K562 (cell line): Measurements from ENCODE around the gene TKT. TPM values are rescaled to one million over a fixed set of nuclear protein-coding genes. Genes with fewer than 3 reads are reported as not detected.

Experiments
- BDP1 ChIP-seq: IDR thresholded peaks from 3 replicates; pipeline ENCODE4 v1.6.1; 2011; ENCODE audit not compliant: insufficient read length, insufficient read depth
- FOSL1 ChIP-seq: fragments of 200-800 bp; sonication (Bioruptor generic); conservative IDR thresholded peaks from 2 replicates; pipeline ENCODE4 v1.6.1; 2016; ENCODE audit warnings: missing genetic modification characterization, missing compliant biosample characterization
- MTF1 ChIP-seq: fragments of 250-450 bp; sonication (Bioruptor Pico); IDR thresholded peaks from 2 replicates; pipeline ENCODE4 v1.9.0; 2021; ENCODE audit warnings: moderate library complexity, mild to moderate bottlenecking, inconsistent platforms, borderline replicate concordance
- NCOA4 ChIP-seq: fragments of 450-650 bp; IDR thresholded peaks from 2 replicates; pipeline ENCODE4 v1.6.1; 2018; ENCODE audit warnings: mild to moderate bottlenecking; ENCODE audit not compliant: partially characterized antibody
- PYGO2 ChIP-seq: fragments of 450-650 bp; IDR thresholded peaks from 2 replicates; pipeline ENCODE4 v1.6.1; 2016; ENCODE audit warnings: mild to moderate bottlenecking, missing genetic modification characterization, moderate library complexity, missing compliant biosample characterization
- REST ChIP-seq, 2 experiments: fragments of 450-650 bp; formaldehyde crosslinking in 1 of 2; IDR thresholded peaks; 2 replicates each; pipeline versions ENCODE4 v1.4.0 to v1.6.1; 2014 to 2020; ENCODE audit warnings: mild to moderate bottlenecking in 2 of 2, borderline replicate concordance in 1 of 2, low read depth in 1 of 2
- SIN3B ChIP-seq: fragments of 450-650 bp; IDR thresholded peaks from 2 replicates; pipeline ENCODE4 v1.6.1; 2017; ENCODE audit warnings: low read depth, mild to moderate bottlenecking, moderate library complexity
- SRSF7 ChIP-seq: fragments of 200-400 bp; formaldehyde crosslinking; optimal IDR thresholded peaks from 2 replicates; pipeline ENCODE3; 2017; ENCODE audit warnings: mild to moderate bottlenecking, low read depth, low read length
- TAF1 ChIP-seq: IDR thresholded peaks from 2 replicates; pipeline ENCODE4 v1.6.1; 2011; ENCODE audit warnings: mild to moderate bottlenecking, low read length, moderate library complexity; ENCODE audit not compliant: insufficient read depth, control insufficient read depth, severe bottlenecking; ENCODE audit errors: extremely low read depth
- TEAD1 ChIP-seq, 2 experiments: fragments of 450-650 bp in 1 of 2; sonication (generic) in 1 of 2; formaldehyde crosslinking; IDR thresholded peaks; 2 replicates each; pipeline versions ENCODE4 v1.4.0 to v1.8.0; 2020 to 2022; ENCODE audit warnings: mild to moderate bottlenecking in 2 of 2, missing genetic modification reagents in 1 of 2
- ZNF324 ChIP-seq: fragments of 250-450 bp; sonication (Bioruptor Pico); IDR thresholded peaks from 2 replicates; pipeline ENCODE4 v1.4.0; 2020; ENCODE audit warnings: mild to moderate bottlenecking
- ZNF707 ChIP-seq: fragments of 250-450 bp; sonication (Bioruptor Pico); conservative IDR thresholded peaks from 2 replicates; pipeline ENCODE4 v1.8.0; 2022; ENCODE audit warnings: inconsistent platforms, mild to moderate bottlenecking, moderate library complexity
- polyA plus RNA-seq, 8 experiments: library from polyadenylated mRNA; depleted of rRNA in 4 of 8; stranded (reverse) in 5 of 8; unstranded in 3 of 8; fragments of >200 nt; fragmentation: Nextera tagmentation in 2 of 8; fragmentation: Illumina TruSeq in 1 of 8; extraction: Ambion mirVana in 2 of 8; extraction: Trizol in 1 of 8; gene quantifications; 2 replicates each; pipeline versions ENCODE4 v1.2.1 to v1.2.3, GENCODE V29; 2011 to 2014; ENCODE audit warnings: inconsistent platforms in 1 of 8, missing spikeins in 1 of 8
- total RNA-seq, 7 experiments: library from RNA; depleted of rRNA in 6 of 7; stranded (reverse); fragments of >200 nt in 6 of 7; fragmentation: Illumina TruSeq in 2 of 7; extraction: Trizol in 2 of 7; gene quantifications; 2 replicates each; pipeline versions ENCODE4 v1.2.1 to v1.2.3, GENCODE V29; 2011 to 2021; ENCODE audit warnings: low replicate concordance in 1 of 7
- TF ChIP-seq, protein P1 (sequence below): fragments of 450-650 bp; conservative IDR thresholded peaks from 2 replicates; pipeline ENCODE4 v1.6.1; 2016; ENCODE audit warnings: missing genetic modification characterization, low read depth, mild to moderate bottlenecking, control low read depth, missing compliant biosample characterization
- TF ChIP-seq, protein P2 (sequence below): fragments of 200-800 bp; sonication (Bioruptor generic); IDR thresholded peaks from 2 replicates; pipeline ENCODE4 v1.6.1; 2017; ENCODE audit warnings: missing genetic modification characterization, missing compliant biosample characterization

Gene TKT
- total and polyA plus RNA-seq, 9 of the 15 experiments (the other 6 are each of a cell fraction or from before 2014, with no cell fraction given) = 58.1 to 401 (median 187) TPM

GRCh38 chr3:53255775-53256703, at the start of gene TKT (continued):
- no peak for TF ChIP-seq ZNF324 (CRISPR knock-in tag)
- peak; percentile 95 for TF ChIP-seq REST (IDR thresholded peaks at IDR 0.05; ENCODE audit: borderline replicate concordance)
- peak; percentile 93; the same call in 1 of the 2 replicates for TF ChIP-seq REST (CRISPR knock-in tag; IDR thresholded peaks at IDR 0.05; ENCODE audit: low read depth)
- no peak for TF ChIP-seq SRSF7
- no peak for TF ChIP-seq PYGO2 (tag)
- TF ChIP-seq, protein P1, sequence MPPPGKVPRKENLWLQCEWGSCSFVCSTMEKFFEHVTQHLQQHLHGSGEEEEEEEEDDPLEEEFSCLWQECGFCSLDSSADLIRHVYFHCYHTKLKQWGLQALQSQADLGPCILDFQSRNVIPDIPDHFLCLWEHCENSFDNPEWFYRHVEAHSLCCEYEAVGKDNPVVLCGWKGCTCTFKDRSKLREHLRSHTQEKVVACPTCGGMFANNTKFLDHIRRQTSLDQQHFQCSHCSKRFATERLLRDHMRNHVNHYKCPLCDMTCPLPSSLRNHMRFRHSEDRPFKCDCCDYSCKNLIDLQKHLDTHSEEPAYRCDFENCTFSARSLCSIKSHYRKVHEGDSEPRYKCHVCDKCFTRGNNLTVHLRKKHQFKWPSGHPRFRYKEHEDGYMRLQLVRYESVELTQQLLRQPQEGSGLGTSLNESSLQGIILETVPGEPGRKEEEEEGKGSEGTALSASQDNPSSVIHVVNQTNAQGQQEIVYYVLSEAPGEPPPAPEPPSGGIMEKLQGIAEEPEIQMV (tag) = peak; percentile 69
- TF ChIP-seq TAF1 = no peak
- no peak for TF ChIP-seq BDP1
- TF ChIP-seq NCOA4 = peak; percentile 76
- TF ChIP-seq FOSL1 (tag) = 0 out of 2 replicates have a peak, but pooled peaks have one; percentile 12
- no peak for TF ChIP-seq ZNF707
- TF ChIP-seq TEAD1 (CRISPR knock-in tag; IDR thresholded peaks at IDR 0.05) = no peak
- TF ChIP-seq, protein P2, sequence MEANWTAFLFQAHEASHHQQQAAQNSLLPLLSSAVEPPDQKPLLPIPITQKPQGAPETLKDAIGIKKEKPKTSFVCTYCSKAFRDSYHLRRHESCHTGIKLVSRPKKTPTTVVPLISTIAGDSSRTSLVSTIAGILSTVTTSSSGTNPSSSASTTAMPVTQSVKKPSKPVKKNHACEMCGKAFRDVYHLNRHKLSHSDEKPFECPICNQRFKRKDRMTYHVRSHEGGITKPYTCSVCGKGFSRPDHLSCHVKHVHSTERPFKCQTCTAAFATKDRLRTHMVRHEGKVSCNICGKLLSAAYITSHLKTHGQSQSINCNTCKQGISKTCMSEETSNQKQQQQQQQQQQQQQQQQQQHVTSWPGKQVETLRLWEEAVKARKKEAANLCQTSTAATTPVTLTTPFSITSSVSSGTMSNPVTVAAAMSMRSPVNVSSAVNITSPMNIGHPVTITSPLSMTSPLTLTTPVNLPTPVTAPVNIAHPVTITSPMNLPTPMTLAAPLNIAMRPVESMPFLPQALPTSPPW (CRISPR knock-in tag) = peak; percentile 95
- no peak for TF ChIP-seq MTF1
- peak; percentile 63 for TF ChIP-seq SIN3B
